K562 (cell line): ENCODE measurements around the gene ZNF432. TPM values are rescaled to one million over a fixed set of nuclear protein-coding genes. Genes with fewer than 3 reads are reported as not detected.

Source experiments
- CBX8 ChIP-seq: fragments of 200-600 bp; sonication (generic); IDR thresholded peaks from 2 replicates; pipeline ENCODE4 v1.6.1; 2012; ENCODE audit warnings: borderline replicate concordance, mixed run types, low read depth, mild to moderate bottlenecking, moderate library complexity, mixed read lengths, low read length, control low read depth, inconsistent platforms; ENCODE audit not compliant: poor library complexity, severe bottlenecking; ENCODE audit errors: extremely low read depth
- CEBPZ ChIP-seq: fragments of 150-350 bp; IDR thresholded peaks from 2 replicates; pipeline ENCODE4 v1.6.1; 2014; ENCODE audit warnings: low read depth, mild to moderate bottlenecking, low read length, borderline replicate concordance
- ETV5 ChIP-seq: sonication (generic); formaldehyde crosslinking; IDR thresholded peaks from 2 replicates; pipeline ENCODE4 v1.4.0; 2020; ENCODE audit warnings: low read depth, mild to moderate bottlenecking, missing genetic modification reagents
- FOXP4 ChIP-seq: sonication (generic); formaldehyde crosslinking; IDR thresholded peaks from 2 replicates; pipeline ENCODE4 v1.8.0; 2022; ENCODE audit warnings: mild to moderate bottlenecking, missing genetic modification reagents, borderline replicate concordance
- ILF3 ChIP-seq: fragments of 450-650 bp; IDR thresholded peaks from 2 replicates; pipeline ENCODE4 v1.6.1; 2018; ENCODE audit warnings: antibody characterized with exemption, mild to moderate bottlenecking, moderate library complexity, borderline replicate concordance
- KAT7 ChIP-seq: sonication (generic); formaldehyde crosslinking; IDR thresholded peaks from 2 replicates; pipeline ENCODE4 v1.8.0; 2022; ENCODE audit warnings: missing genetic modification reagents, mild to moderate bottlenecking, borderline replicate concordance
- LCOR ChIP-seq: sonication (generic); formaldehyde crosslinking; IDR thresholded peaks from 2 replicates; pipeline ENCODE4 v1.8.0; 2022; ENCODE audit warnings: mild to moderate bottlenecking, missing genetic modification reagents
- NELFE ChIP-seq: IDR thresholded peaks from 2 replicates; pipeline ENCODE4 v1.6.1; 2011; ENCODE audit warnings: mild to moderate bottlenecking; ENCODE audit not compliant: insufficient read depth, insufficient read length
- PTRF ChIP-seq: fragments of 450-650 bp; IDR thresholded peaks from 2 replicates; pipeline ENCODE4 v1.6.1; 2016; ENCODE audit warnings: mild to moderate bottlenecking, missing genetic modification characterization, missing compliant biosample characterization
- TSC22D4 ChIP-seq: fragments of 450-650 bp; IDR thresholded peaks from 2 replicates; pipeline ENCODE4 v1.6.1; 2016; ENCODE audit warnings: missing genetic modification characterization, missing biosample characterization, control low read depth
- ZFP91 ChIP-seq: sonication (generic); formaldehyde crosslinking; IDR thresholded peaks from 2 replicates; pipeline ENCODE4 v1.8.0; 2022; ENCODE audit warnings: mild to moderate bottlenecking, missing genetic modification reagents
- ZHX1 ChIP-seq: fragments of 150-350 bp; conservative IDR thresholded peaks from 2 replicates; pipeline ENCODE4 v1.6.1; 2014; ENCODE audit warnings: low read length
- ZNF655 ChIP-seq: fragments of 250-450 bp; sonication (Bioruptor Pico); IDR thresholded peaks from 2 replicates; pipeline ENCODE4 v1.5.0; 2021
- polyA plus RNA-seq, 8 experiments: library from polyadenylated mRNA; depleted of rRNA in 4 of 8; stranded (reverse) in 5 of 8; unstranded in 3 of 8; fragments of >200 nt; fragmentation: Nextera tagmentation in 2 of 8; fragmentation: Illumina TruSeq in 1 of 8; extraction: Ambion mirVana in 2 of 8; extraction: Trizol in 1 of 8; gene quantifications; 2 replicates each; pipeline versions ENCODE4 v1.2.1 to v1.2.3, GENCODE V29; 2011 to 2014; ENCODE audit warnings: inconsistent platforms in 1 of 8, missing spikeins in 1 of 8
- total RNA-seq, 7 experiments: library from RNA; depleted of rRNA in 6 of 7; stranded (reverse); fragments of >200 nt in 6 of 7; fragmentation: Illumina TruSeq in 2 of 7; extraction: Trizol in 2 of 7; gene quantifications; 2 replicates each; pipeline versions ENCODE4 v1.2.1 to v1.2.3, GENCODE V29; 2011 to 2021; ENCODE audit warnings: low replicate concordance in 1 of 7

Gene ZNF432
- total and polyA plus RNA-seq, 9 of the 15 experiments (the other 6 are each of a cell fraction or from before 2014, with no cell fraction given) = 2.6 to 6.8 (median 4.0) TPM

GRCh38 chr19:52048555-52049501 lies at the start of gene ZNF432 (continued):
- no peak for TF ChIP-seq CBX8
- peak; percentile 50; the same call in 1 of the 2 replicates for TF ChIP-seq ETV5 (CRISPR knock-in tag)
- TF ChIP-seq NELFE = no peak
- no peak for TF ChIP-seq TSC22D4 (tag)
- no peak for TF ChIP-seq PTRF (tag)
- TF ChIP-seq LCOR (CRISPR knock-in tag) = peak; percentile 62
- TF ChIP-seq KAT7 (CRISPR knock-in tag) = peak; percentile 31; the same call in 1 of the 2 replicates
- TF ChIP-seq CEBPZ = no peak
- TF ChIP-seq ILF3 = no peak
- no peak for TF ChIP-seq ZFP91
- TF ChIP-seq ZHX1 = no peak
- TF ChIP-seq FOXP4 (CRISPR knock-in tag) = no peak; the same call in 1 of the 2 replicates
- no peak for TF ChIP-seq ZNF655 (CRISPR knock-in tag)
